Testis (tissue), 2 donors: ENCODE results near the gene ARHGAP44.

Experiments
- CTCF ChIP-seq, 3 experiments: fragments of 450-650 bp in 2 of 3; fragments of 200-600 bp in 1 of 3; sonication (generic) in 1 of 3; IDR thresholded peaks; one replicate each; pipeline ENCODE4 v1.5.1; 2016 to 2019; ENCODE audit warnings: antibody characterized with exemption in 3 of 3, mild to moderate bottlenecking in 2 of 3, moderate library complexity in 1 of 3
- POLR2A ChIP-seq: fragments of 450-650 bp; IDR thresholded peaks from one replicate; pipeline ENCODE4 v1.6.1; 2017; ENCODE audit warnings: antibody characterized with exemption, mild to moderate bottlenecking, moderate library complexity

- TF ChIP-seq CTCF (IDR thresholded peaks at IDR 0.05) (no peak), POLR2A (no peak)
Measured at GRCh38 chr17:12902046-12902445, 112.7 kb downstream of the ARHGAP44 start.
